NCI-H2196 (cell line): ENCODE measurements around the gene RNF225.
A peak's percentile ranks its signal among the peaks of the same experiment; 100 is the strongest.
"Not testable (repeated sequence)": the region's sequence is repeated elsewhere in the genome, so short reads cannot be mapped to it uniquely, and the experiment has no call there.

Source experiments
- DNase-seq: peaks from one replicate; lab custom pipeline; 2025; ENCODE audit not compliant: unreplicated experiment; lab: John Stamatoyannopoulos, UW

The RNF225 gene

DNA sequence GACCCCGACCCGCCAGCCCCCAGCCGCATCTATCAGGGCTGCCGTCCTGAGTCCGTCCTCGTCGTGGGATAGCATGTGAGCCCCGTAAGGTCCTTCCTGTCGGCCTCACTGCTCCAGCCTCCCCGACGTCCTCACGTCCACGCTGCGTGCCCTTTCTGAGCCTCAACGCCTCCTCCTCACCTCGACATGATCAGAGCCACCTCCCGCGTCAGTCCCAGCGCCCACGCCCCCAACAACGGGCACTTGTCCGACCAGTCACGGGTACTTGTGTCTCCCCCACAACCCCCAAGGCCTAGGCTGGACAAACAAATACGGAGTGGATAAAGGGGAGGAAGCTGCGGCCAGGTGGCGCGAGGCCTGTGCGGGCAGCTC lies 33.6 kb upstream of the RNF225 start:
- DNase-seq, result peak; percentile 64

DNA sequence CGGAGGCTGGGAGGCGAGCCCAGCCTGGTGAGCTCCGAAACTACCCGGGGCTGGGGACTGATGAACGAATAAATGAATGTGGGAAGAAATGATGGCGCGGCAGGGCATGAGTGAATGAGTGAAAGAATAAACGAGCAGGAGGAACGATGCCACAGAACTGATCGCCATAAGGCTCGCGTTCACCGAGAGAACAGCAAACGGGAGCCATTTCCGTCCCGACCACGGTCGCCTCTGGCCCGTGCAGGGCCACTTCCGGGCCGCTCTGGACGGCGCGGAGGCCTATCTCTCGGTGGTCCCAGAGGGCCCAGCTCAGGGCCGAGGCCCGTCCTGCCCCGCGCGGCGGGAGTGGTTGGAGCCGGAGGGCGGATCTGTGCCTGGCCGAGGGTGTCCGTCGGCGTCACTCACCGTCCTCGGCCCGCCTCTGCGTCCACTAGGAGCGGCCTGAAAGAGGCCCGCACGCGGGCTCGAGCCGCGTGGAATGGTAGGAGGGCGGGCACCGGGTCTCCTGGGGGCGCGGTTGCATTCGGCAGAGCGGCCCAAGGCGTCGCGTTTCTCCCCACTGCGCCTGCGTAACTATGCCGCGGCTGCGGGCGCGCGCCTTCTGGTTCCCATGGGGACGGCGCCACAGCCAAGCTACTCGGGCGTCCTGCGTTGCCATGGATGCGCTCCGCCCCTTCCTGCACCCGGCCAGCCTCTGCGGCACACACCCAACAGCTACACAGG lies 33.0 kb upstream of the RNF225 start, which contains the start of gene ZNF497:
TSS of gene ZNF497 (minus strand) at position 480 of the 723 bp plus-strand sequence. CDS start 5,116 bp downstream, outside the sequence.
- DNase-seq, result peak; percentile 96

DNA sequence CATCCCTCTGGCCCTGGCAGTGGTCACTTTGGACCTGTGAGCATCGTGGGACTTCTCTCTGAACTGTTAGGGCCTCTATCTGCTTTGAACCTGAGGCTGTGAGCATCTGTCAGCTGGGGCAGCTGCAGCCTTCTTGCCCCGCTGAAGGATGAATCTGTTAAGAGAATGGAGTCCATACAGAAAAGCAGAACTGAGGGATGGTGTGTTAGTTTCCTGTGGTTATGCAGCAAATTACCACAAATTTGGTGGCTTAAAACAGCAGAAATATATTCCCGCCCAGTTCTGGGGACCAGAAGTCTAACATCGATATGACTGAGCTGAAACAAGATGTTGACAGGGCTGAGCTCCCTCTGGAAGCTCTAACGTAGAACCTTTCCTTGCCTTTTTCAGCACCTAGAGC lies 31.3 kb upstream of the RNF225 start:
- DNase-seq, result no peak

DNA sequence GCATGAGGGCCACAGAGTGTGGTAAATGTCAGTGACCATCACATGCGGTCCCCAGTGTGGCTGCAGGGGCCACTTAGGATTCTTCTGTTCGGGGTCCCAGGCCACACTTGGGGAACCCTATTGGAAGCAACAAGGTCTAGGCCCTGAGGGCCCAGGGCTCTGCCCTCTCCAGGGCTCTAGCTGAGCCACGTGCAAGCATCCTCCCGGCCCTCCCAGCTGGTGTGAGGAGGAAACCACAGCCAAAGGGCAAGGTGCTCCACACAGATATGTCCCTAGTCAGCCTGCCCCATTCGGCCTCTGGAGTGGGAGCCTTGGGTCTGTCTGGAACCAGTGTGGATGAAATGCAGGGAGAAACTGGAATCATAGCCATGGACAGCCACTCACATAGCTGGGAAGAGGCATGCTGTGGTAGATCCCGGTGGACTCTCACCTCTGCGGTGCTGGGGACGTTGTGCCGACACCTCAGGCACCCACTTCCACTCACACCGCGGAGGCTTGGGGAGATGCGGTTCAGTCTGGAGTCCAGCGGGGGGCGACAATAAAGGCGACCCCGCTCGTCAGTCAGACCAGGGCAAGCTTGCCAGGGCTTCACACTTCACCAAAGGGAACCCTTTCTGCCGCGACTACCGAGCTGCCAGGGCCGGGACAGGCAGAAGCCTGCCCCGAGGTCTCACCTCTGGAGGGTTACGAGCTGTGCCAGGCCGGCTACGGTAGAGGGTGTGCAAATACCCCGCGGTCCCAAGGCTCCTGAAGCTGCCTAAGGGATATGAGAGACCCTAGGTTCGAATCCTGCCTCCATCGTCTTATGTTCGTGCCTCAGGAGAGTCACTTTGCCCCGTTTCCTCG lies 28.6 kb upstream of the RNF225 start:
- DNase-seq, result no peak

DNA sequence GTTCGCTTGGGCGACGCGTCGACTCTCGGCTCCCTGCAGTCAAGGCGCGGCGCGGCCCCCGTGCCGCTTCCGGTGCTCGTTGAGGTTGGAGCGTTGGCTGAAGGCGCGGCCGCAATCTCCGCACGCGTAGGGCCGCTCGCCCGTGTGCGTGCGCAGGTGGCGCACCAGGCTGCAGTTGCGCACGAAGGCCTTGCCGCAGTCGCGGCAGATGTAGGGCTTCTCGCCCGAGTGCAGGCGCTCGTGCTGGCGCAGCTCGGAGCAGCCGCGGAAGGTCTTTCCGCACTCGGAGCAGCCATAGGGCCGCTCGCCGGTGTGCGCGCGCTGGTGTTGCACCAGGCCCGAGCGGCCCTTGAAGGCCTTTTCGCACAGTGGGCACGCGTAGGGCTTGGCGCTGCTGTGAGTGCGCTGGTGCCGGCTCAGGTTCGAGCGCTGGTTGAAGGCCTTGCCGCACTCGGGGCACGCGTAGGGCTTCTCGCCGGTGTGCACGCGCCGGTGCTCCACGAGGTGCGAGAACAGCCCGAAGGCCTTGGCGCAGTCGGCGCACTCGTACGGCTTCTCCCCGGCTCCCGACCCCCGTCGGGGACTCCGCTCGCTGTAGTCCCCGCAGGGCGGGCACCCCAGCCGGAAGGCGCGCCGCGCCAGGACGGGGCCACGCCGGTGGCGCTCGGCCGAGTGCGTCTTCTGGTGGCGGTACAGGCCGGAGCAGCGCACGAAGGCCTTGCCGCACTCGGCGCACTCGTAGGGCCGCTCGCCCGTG lies 27.6 kb upstream of the RNF225 start:
- DNase-seq, result no peak

DNA sequence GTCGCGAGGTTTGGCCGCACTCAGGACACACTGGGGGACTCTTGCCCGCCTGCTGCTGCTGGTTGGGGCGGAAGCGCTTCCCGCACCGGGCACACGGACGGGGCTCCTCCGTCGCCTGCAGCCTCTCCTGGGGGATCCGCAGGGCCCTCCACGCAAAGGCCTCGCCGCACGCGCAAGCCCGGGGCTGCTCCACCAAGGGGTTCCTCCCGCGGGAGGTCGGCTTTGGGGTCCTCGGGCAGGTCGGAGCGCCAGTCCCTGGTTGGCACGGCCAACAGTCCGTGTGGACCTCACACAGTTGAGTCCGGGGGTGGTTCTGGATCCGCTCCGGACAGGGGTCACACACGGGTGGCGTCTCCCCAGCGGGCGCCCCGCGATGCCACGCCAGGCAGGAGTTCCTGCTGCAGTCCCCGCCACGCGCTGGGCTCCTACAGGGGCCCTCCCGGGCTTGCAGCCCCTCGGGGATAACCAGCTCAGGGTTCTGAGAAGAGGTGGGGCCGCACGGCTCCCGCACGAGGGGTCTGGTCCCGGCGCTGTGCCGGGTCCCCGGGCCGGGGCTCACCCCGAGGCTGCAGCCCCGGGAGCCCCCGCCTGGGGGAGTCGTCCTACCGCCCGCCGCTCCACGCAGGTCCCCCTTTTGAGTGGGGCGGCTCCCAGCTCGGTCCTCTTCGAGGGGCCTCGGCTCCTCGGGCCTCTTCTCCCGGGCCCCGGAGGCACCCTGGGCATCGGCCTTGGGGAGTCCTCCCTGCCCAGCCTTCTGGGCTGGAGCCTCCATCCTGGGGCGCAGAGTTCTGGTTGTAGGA lies 26.7 kb upstream of the RNF225 start:
- DNase-seq, result no peak

DNA sequence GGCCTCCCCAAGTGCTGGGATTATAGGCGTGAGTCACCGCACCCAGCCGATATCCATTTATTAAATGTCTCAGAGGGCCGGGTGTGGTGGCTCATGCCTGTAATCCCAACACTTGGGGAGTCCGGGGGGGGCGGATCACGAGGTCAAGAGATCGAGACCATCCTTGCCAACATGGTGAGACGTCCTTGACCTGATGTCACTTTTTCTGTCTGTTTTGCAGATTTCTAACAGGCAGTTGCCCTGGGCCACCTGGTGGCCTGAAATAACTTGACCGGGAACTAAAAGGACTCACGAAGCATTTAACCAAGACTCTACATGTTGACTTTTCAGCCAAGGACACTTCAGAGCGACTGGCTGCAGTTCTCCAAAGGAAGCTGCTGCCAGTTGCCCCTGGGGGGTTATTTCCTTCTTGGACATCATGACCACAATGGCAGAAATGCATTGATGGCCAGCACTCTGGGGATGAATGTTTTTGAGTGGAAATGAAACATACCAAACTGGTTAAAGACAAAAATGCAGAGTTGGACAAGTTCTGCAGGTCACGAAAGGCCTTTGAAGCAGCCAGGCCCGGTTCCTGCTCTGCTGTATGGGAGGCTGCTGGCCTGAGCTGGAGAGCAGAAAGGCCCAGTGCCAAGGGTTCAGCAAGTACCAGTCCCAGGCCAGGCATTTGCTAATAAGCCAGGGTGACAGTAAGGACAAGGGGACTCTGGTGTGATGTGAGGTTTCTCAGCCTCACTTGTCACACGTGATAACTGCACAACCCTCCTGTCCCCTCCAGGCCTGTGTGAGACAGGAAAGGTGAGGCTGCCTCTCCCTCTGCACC lies 22.9 kb upstream of the RNF225 start:
- DNase-seq, result peak; percentile 16

DNA sequence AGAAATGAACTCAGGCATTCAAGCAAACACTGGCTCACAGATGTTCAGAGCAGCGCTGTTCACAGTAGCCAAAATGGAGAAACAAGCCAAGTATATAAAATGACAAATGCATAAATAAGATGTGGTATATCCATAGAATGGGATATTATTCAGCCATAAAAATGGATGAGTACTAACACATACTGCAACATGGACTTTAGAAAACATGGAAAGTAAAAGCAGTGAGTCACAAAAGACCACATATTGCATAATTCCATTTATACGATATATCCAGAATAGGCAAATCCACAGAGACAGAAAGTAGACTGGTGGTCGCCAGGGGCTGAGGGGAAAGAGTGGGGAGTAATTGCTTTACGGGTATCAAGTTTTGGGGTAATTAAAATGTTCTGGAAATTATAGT lies 21.3 kb upstream of the RNF225 start:
- DNase-seq, result no peak

DNA sequence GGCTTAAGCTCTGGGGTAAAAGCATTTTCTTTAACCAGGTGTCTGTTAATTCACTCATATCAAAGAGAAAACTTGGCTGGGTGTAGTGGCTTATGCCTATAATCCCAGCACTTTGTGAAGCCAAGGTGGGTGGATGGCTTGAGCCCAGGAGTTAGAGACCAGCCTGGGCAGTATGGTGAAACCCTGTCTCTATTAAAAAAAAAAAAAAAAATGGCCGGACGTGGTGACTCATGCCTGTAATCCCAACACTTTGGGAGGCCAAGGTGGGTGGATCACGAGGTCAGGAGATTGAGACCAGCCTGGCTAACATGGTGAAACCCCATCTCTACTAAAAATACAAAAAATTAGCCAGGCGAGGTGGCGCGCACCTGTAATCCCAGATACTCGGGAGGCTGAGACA lies 18.7 kb upstream of the RNF225 start:
- DNase-seq, result not testable (repeated sequence)

DNA sequence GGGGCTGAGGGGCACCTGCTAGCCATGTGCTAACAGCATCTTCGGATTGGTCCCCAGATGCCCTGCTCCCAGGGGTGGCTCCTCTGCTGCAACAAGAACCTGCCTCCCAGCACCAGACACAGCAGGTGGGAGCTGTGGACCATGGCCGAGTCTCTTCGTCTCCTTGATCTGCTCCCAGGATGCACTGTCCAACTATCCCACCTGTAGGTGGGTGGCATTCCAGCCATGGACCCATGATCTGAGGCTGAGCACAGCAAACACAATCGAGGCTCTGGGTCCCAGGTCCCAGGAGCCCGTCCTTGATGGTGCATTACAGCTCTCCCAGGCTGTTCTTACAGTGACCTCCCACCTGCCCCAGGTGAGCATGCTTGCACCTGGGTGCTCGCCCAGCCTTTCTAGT lies 16.2 kb upstream of the RNF225 start:
- DNase-seq, result no peak

DNA sequence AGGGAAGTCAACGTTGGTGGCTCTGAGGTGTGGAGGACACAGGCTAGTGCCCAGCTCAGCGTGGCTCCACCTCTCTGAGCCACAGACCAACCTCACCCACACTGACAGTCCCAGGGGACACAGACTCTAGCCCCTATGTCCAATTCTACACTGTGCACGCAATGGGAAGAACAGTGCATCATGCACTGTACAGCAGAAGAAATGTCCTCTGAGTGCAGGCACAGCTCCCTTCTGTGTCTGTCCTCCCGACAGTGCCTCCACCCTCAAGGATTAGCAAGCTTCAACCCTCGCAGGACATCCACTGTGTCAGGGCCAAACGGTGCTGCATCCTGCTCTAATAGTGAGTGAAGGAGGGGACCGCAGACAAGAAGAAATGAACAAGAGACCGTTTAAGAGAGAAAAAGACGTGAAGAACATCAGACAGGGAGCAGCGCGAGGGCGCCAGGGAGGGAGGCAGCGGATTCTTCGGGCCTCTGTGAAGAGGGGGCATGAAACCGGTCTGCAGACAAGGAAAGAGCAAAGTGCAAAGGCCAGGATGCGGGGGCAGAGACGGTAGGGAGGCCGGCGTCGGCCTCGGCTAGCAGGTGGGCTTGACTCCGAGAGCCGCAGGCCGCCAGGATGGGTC lies 15.3 kb upstream of the RNF225 start:
- DNase-seq, result no peak

DNA sequence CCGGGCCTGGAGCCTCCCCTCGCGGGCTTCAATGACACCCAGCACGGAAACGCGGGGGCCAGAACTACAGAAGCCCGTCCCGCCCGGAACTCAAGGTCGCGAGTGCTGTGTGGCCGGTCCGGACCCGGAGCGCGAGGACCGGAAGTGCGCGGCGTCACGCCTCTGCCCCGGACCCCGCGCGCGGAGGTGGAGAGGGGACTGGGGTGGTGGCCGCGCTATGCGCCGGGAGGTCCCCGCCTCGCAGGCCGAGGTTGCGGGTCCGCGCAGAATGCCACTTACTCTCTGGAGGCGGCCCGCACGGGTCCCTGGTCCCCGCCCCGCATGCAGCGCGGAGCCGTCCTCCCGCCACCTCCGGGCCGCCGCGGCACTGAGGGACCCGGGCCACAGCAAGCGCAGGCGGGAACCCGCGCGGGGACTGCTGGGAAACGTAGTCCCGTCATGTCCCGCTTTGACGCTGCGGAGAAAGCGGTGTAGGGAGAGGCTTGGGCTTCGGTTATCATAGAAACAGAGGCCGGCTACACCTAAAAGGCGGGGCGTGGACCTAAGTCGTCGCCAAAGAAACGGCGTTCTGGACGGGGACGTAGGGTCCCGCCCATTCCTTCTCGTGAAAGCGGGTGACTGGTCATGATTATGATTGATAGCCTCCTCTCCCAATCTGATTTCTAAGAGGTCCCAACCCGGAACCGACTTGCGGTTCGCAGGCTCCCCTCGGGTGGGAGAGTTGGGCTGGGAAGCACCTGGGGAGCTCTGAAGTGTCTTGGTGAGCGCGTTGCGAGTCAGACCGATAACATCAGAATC lies 14.6 kb upstream of the RNF225 start, which contains the start of gene ZNF837:
TSS of gene ZNF837 (minus strand) at position 369 of the 798 bp plus-strand sequence. CDS start 11,698 bp downstream, outside the sequence.
- peak; percentile 99 for DNase-seq

DNA sequence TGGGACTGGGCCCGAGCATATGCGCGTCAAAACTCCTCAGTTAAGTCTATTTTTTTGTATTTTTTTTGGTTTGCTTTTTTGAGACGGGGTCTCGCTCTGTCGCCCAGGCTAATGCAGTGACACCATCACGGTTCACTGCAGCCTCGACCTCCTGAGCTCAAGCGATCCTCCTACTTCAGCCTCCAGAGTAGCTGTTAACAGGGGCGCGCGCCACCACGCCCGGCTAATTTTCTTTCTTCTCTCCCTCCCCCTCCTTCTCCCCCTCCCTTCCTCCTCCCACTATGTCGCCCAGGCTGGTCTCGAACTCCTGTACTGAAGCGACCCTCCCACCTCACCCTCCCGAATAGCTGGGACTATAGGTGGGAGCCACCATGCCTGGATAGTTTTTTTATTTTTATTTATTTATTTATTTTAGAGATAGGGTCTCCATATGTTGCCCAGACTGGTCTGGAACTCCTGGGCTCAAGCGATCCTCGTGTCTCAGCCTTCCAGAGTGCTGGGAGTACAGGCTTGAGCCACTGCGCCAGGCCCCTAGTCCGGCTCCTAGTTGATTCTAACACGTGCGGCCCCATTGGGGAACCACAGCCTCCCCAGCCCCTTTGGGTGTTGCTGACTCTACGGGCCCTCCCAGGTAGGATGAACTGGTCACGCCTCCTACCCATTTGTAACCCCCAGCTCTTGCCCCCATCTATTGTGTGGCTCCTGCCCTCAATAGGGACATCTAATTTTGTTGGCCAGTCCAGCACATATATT lies 13.8 kb upstream of the RNF225 start:
- DNase-seq, result no peak

DNA sequence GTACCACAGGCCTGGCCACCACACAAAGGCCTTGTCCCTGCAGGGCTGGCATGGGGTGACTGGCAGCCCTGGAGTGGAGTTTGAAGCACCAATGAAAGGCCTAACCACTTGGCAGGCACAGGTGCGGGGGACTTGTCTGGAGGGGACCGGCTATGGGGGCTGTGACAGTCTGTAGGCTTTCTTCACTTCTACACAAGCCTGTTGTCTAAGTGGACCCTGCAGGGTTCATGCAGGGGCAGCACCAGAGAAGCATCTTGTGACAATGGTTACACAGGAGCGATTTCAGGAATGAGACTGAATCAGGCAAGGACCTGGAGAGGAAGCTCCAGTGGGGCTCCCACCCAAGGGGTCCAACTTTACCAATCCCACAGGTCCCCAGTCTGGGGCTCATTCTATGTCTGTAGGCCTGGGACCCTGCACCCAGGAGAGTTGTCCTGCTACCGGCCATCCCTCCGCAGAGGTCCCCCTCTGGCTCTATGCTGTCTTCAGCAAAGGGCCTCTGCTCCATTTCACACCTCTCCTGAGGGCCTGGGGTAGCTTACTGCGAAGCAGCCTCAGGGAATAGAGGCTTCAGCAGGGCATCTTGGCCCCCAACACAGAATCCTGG lies 12.4 kb upstream of the RNF225 start:
- DNase-seq, result no peak

DNA sequence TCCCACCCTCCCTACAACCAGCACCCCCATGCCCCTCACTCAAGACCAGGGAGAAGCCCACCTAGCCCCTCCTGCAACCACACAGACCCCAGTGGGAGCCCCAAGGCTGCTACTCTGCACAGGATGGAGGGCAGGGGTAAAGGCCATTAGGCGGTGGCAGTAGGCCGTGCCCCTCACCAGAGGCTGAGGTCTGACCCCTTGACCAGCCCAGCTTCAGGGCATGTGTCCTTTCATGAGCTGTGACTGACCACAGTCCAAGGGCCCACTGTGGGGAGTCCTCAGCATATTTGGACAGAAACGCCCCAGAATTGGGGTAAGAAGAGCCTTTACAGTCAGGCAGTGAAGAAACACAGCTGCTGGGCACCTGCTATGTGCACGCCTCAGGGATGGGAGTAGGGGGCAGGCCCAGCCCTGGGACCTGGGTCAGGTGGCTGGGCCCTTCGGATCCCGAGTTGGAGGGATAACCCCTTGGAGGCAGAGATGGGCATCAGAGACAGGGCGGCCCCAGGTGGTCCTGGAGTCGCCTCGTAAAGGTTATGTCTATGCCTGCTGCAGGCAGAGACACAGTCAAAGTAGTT lies 10.1 kb upstream of the RNF225 start:
- no peak for DNase-seq

DNA sequence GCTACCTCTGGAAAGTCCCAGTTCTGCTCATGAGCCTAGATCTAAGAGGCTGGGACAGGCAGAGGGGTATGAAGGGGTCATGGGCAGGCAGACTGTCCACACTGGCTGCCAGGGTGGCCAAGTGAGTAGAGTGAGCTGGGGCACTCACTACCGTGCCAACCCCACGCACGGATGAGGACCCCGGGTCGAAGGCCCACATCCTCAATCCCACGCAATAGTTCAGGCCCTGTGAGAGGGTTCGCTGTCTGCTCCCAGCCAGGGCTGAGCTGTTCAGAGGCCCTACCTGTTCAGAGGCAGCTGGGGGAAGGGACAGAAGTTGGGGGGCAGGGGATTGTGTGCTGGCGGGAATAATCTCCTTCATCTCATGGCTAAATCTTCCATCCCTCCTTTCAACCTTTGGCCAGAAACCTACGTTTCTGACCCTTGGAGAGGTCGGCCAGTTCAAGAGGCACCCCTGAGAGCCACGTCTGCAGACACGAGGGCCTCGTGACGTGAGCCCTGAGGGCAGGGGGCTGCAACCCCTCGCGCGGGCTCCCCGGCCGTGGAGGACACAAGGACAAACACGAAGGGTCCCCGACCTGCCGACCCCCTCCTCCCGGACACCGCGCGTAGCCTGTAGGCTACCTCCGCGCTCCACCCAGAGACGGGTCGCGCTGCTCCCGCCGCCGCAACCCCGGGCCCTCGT lies 9.4 kb upstream of the RNF225 start:
- DNase-seq, result no peak
